A549 (cell line): Measurements from ENCODE around the gene TOB1. TPM values are rescaled to one million over a fixed set of nuclear protein-coding genes. Genes with fewer than 3 reads are reported as not detected.

Experiments used
- ATAC-seq, 2 experiments: fragments of 200-7000 bp in 1 of 2; fragments of >200 bp in 1 of 2; cut with Nextera tagmentation in 1 of 2; cut with Tn5 transposase in 1 of 2; 3 replicates each; pipeline versions ENCODE4 v1.8.0 to v1.9.1; 2018 to 2020; ENCODE audit warnings: mild to moderate bottlenecking in 1 of 2, moderate library complexity in 1 of 2
- CTCF ChIA-PET: fragments of 300-600 bp; sonication (Branson Sonifier 250); formaldehyde crosslinking; extraction: SDS; loops from one replicate; lab custom pipeline; 2021; ENCODE audit warnings: antibody characterized with exemption, inconsistent platforms; lab: Yijun Ruan, JAX
- POLR2A ChIA-PET: fragments of 350-600 bp; formaldehyde crosslinking; extraction: SDS; loops from one replicate; lab custom pipeline; 2021; ENCODE audit warnings: antibody characterized with exemption, inconsistent platforms; lab: Yijun Ruan, JAX
- DNase-seq, 2 experiments: peaks; one replicate each; pipeline versions ENCODE4 v3.0.0 to v3.0.0-alpha.2; 2011 to 2016; ENCODE audit warnings: low read depth in 1 of 2, low spot score in 1 of 2
- FAIRE-seq: peaks from 2 replicates; lab custom pipeline; 2011; peaks lifted over from hg19 to GRCh38; lab: Jason Lieb, UNC
- H3K27ac ChIP-seq, 2 experiments: fragments of >200 bp; sonication (Bioruptor Twin); formaldehyde crosslinking; 3 replicates each; pipeline ENCODE4 v1.5.1; 2016 to 2017
- H3K4me1 ChIP-seq: fragments of >200 bp; sonication (Bioruptor Twin); formaldehyde crosslinking; 3 replicates; pipeline ENCODE4 v1.6.1; 2016
- H3K4me2 ChIP-seq: fragments of >200 bp; sonication (Bioruptor Twin); formaldehyde crosslinking; 3 replicates; pipeline ENCODE4 v1.6.1; 2016
- H3K4me3 ChIP-seq: fragments of >200 bp; sonication (Bioruptor Twin); formaldehyde crosslinking; 3 replicates; pipeline ENCODE4 v1.5.1; 2016
- H3K9me3 ChIP-seq: fragments of >200 bp; sonication (Bioruptor Twin); formaldehyde crosslinking; 3 replicates; pipeline ENCODE4 v1.6.1; 2016
- CEBPB ChIP-seq, 2 experiments: fragments of >200 bp in 1 of 2; sonication (Bioruptor Twin) in 1 of 2; formaldehyde crosslinking in 1 of 2; IDR thresholded peaks; 2 replicates each; pipeline ENCODE4 v1.6.1; 2012 to 2016
- EP300 ChIP-seq, 2 experiments: fragments of >200 bp; sonication (Bioruptor Twin); formaldehyde crosslinking; IDR thresholded peaks; 2 replicates in 1 of 2; 3 replicates in 1 of 2; pipeline ENCODE4 v1.6.1; 2016 to 2017
- FOSL2 ChIP-seq, 2 experiments: fragments of 450-650 bp in 1 of 2; fragments of >200 bp in 1 of 2; sonication (Bioruptor Twin) in 1 of 2; formaldehyde crosslinking; IDR thresholded peaks; 2 replicates each; pipeline versions ENCODE4 v1.5.0 to v1.6.1; 2016 to 2020; ENCODE audit warnings: mild to moderate bottlenecking in 1 of 2, moderate library complexity in 1 of 2
- FOXS1 ChIP-seq: fragments of 250-450 bp; sonication (Bioruptor Pico); IDR thresholded peaks from 2 replicates; pipeline ENCODE4 v1.5.0; 2020; ENCODE audit warnings: mild to moderate bottlenecking, moderate library complexity
- GATA3 ChIP-seq: IDR thresholded peaks from 2 replicates; pipeline ENCODE4 v1.6.1; 2012; ENCODE audit warnings: borderline replicate concordance
- HEYL ChIP-seq: fragments of 250-450 bp; sonication (Bioruptor Pico); IDR thresholded peaks from 2 replicates; pipeline ENCODE4 v1.8.0; 2021; ENCODE audit warnings: mild to moderate bottlenecking, moderate library complexity
- HOXA7 ChIP-seq: fragments of 250-450 bp; sonication (Bioruptor Pico); IDR thresholded peaks from 2 replicates; pipeline ENCODE4 v1.5.0; 2020; ENCODE audit warnings: mild to moderate bottlenecking, moderate library complexity
- HOXB5 ChIP-seq: fragments of 250-450 bp; sonication (Bioruptor Pico); IDR thresholded peaks from 2 replicates; pipeline ENCODE4 v1.5.0; 2020; ENCODE audit warnings: mild to moderate bottlenecking, moderate library complexity
- JUN ChIP-seq, 2 experiments: fragments of >200 bp; sonication (Bioruptor Twin); formaldehyde crosslinking; IDR thresholded peaks; 2 replicates in 1 of 2; 3 replicates in 1 of 2; pipeline ENCODE4 v1.6.1; 2016 to 2017
- KDM1A ChIP-seq: fragments of 200-600 bp; sonication (generic); IDR thresholded peaks from 2 replicates; pipeline ENCODE4 v1.6.1; 2016; ENCODE audit warnings: low read depth, mild to moderate bottlenecking
- PHF8 ChIP-seq: fragments of 200-600 bp; sonication (generic); IDR thresholded peaks from 2 replicates; pipeline ENCODE4 v1.6.1; 2016; ENCODE audit warnings: low read depth, mild to moderate bottlenecking, antibody characterized with exemption, moderate library complexity, borderline replicate concordance
- RAD21 ChIP-seq, 2 experiments: fragments of >200 bp in 1 of 2; sonication (Bioruptor Twin) in 1 of 2; formaldehyde crosslinking in 1 of 2; IDR thresholded peaks in 1 of 2; conservative IDR thresholded peaks in 1 of 2; 2 replicates in 1 of 2; 3 replicates in 1 of 2; pipeline ENCODE4 v1.6.1; 2012 to 2018; ENCODE audit warnings: inconsistent platforms in 1 of 2
- RFX5 ChIP-seq: fragments of 450-650 bp; IDR thresholded peaks from 2 replicates; pipeline ENCODE4 v1.7.1; 2014; ENCODE audit warnings: antibody characterized with exemption, mild to moderate bottlenecking, moderate library complexity
- ZFP36 ChIP-seq: fragments of 450-650 bp; IDR thresholded peaks from 2 replicates; pipeline ENCODE4 v1.6.1; 2014; ENCODE audit warnings: borderline replicate concordance; ENCODE audit not compliant: partially characterized antibody
- WGBS: methylation state at CpG from one replicate; pipeline ENCODE4 v1.1.6; 2017; ENCODE audit errors: missing lambda C conversion rate; 5-methylcytosine and 5-hydroxymethylcytosine counted together
- polyA plus RNA-seq, 4 experiments: library from polyadenylated mRNA; depleted of rRNA in 3 of 4; stranded (reverse); fragments of >200 nt; fragmentation: RNase III in 1 of 4; extraction: RNeasy Plus Mini Kit Qiagen cat#74134 plus additional on column Dnase treatment in 1 of 4; gene quantifications; 2 replicates in 3 of 4; 3 replicates in 1 of 4; pipeline ENCODE4 v1.2.3, GENCODE V29; 2011 to 2017
- TF ChIP-seq, protein P1 (sequence below): fragments of >200 bp; sonication (Bioruptor Twin); formaldehyde crosslinking; IDR thresholded peaks from 3 replicates; pipeline ENCODE4 v1.6.1; 2016
- TF ChIP-seq, protein P2 (sequence below): IDR thresholded peaks from 2 replicates; pipeline ENCODE4 v1.6.1; 2012; ENCODE audit warnings: low read depth, borderline replicate concordance
- TF ChIP-seq, protein P3 (sequence below): fragments of >200 bp; sonication (Bioruptor Twin); formaldehyde crosslinking; IDR thresholded peaks from 2 replicates; pipeline ENCODE4 v1.6.1; 2016

Gene TOB1
- polyA plus RNA-seq, 2 of the 4 experiments (the other 2 are of a cell fraction), result 111 to 133 TPM

DNA sequence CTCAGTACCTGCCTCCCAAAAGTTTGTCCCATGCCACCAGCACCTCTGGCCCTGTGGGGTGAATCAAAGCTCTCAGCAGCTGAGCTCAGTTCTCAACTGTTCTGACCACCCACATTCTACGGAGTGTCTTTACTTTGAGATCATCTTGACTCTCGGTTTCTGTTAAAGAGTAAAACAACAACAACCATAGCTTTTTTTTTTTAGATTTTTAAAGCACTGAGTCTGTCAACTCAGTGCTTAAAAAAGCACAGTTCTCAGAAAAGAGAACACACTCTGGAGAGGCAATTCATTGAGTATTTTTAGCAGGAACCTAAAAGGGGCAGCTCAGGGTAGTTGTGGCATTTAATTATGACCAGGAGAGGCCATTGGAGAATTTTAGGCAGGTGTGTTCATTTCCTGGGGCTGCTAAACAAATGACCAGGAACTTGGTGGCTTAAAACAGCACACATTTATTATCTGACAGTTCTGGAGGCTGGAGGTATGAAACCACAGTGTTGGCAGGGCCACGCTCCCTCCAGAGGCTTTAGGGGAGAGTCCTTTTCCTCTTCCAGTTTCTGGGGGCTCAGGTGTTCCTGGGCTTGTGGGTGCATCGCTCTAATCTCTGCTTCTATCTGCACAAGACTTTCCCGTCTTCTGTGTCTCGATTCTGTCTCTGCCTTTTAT is 37.5 kb downstream of the TOB1 start:
- WGBS, result 84% methylated on average over 6 of the region's 6 CpGs
- Histone ChIP-seq H3K4me1 (no peaks in the 10 kb centered on the region), H3K9me3 (0 out of 3 replicates have a peak, but pooled peaks cover under 1% of the 10 kb centered on the region), H3K4me2 (no peak overlapping the region), H3K4me3 (no peak overlapping the region), H3K27ac (no peak overlapping the region)
- TF ChIP-seq, protein P1, sequence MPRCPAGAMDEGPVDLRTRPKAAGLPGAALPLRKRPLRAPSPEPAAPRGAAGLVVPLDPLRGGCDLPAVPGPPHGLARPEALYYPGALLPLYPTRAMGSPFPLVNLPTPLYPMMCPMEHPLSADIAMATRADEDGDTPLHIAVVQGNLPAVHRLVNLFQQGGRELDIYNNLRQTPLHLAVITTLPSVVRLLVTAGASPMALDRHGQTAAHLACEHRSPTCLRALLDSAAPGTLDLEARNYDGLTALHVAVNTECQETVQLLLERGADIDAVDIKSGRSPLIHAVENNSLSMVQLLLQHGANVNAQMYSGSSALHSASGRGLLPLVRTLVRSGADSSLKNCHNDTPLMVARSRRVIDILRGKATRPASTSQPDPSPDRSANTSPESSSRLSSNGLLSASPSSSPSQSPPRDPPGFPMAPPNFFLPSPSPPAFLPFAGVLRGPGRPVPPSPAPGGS, result no peak
- TF ChIP-seq KDM1A (no peak), GATA3 (no peak), CEBPB (IDR thresholded peaks at IDR 0.05) (no peak), EP300 (IDR thresholded peaks at IDR 0.05) (no peak), ZFP36 (no peak), FOXS1 (no peak)
- TF ChIP-seq, protein P2, sequence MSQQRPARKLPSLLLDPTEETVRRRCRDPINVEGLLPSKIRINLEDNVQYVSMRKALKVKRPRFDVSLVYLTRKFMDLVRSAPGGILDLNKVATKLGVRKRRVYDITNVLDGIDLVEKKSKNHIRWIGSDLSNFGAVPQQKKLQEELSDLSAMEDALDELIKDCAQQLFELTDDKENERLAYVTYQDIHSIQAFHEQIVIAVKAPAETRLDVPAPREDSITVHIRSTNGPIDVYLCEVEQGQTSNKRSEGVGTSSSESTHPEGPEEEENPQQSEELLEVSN, result no peak
- TF ChIP-seq, protein P3, sequence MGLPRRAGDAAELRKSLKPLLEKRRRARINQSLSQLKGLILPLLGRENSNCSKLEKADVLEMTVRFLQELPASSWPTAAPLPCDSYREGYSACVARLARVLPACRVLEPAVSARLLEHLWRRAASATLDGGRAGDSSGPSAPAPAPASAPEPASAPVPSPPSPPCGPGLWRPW, result no peak
- ATAC-seq (0 out of 6 replicates have a peak, but pooled peaks of 1 of the 2 experiments have one; percentile 22), FAIRE-seq (no peak), DNase-seq (no peak)
- POLR2A ChIA-PET, result interaction anchor here (0.5 kb wide), 1 partner anchor 420 kb away, joined by 4 read pairs; no protein-coding TSS in a partner anchor
- CTCF ChIA-PET, result interaction anchor here (0.6 to 12.3 kb wide), 7 partner anchors 14 to 1273 kb away, joined by 3 to 111 read pairs (median 7); no protein-coding TSS in a partner anchor

DNA sequence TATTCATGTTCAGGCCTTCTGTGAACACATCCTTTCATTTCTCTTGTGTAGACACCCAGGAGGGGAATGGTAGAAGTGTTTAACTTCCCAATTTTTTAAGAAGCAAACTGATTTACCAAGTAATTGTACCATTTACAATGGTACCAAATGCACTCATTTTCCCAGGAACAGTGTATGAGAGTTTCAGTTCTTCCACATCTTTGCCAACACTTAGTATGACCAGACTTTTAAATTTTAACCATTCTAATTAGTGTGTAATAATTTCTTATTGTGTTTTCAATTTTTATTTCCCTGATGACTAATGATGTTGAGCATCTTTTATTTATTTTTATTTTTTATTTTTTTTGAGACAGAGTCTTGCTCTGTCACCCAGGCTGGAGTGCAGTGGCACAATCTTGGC is 41.0 kb downstream of the TOB1 start:
- TF ChIP-seq RAD21 (conservative IDR thresholded peaks at IDR 0.05 in 1 of 2, IDR thresholded peaks at IDR 0.05 in 1 of 2) (no peak), JUN (IDR thresholded peaks at IDR 0.05) (no peak), HOXB5 (CRISPR knock-in tag) (no peak), RFX5 (no peak), FOXS1 (no peak), PHF8 (no peak), HOXA7 (CRISPR knock-in tag) (no peak)
- no peak for ATAC-seq
- Histone ChIP-seq H3K4me2 (no peak overlapping the region), H3K27ac (no peak overlapping the region), H3K4me1 (no peaks in the 10 kb centered on the region), H3K9me3 (peaks cover 14% of the 10 kb centered on the region; the same call in 1 of the 3 replicates), H3K4me3 (no peak overlapping the region)
- DNase-seq, result no peak
- ChIA-PET POLR2A (no interaction called here), CTCF (interaction anchor here (2.0 to 16.5 kb wide), 4 partner anchors 10 to 41 kb away, joined by 6 to 162 read pairs (median 70); no protein-coding TSS in a partner anchor)
- FAIRE-seq, result no peak

DNA sequence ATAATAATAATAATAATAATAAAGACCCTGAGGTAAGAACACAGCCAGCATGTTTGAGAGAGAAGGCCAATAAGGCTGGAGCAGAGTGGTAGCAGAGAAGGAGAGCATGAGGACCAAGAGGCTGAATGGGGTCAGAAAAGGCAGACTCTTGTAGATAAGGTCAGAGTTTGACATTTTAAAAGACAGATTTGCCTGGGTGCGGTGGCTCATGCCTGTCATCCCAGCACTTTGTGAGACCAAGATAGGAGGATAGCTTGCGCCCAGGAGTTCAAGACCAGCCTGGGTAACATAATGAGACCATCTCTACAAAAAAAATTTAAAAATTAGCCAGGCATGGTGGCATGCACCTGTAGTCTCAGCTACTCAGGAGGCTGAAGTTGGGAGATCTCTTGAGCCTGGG is 41.7 kb downstream of the TOB1 start:
- TF ChIP-seq FOSL2 (IDR thresholded peaks at IDR 0.05) (no peak), FOSL2 (CRISPR knock-in tag; IDR thresholded peaks at IDR 0.05) (0 out of 2 replicates have a peak, but pooled peaks have one; percentile 11), HEYL (CRISPR knock-in tag) (no peak)
- FAIRE-seq (no peak), ATAC-seq (no peak), DNase-seq (no peak)
- peaks cover 14% of the 10 kb centered on the region; the same call in 1 of the 3 replicates for H3K9me3 ChIP-seq
- H3K27ac ChIP-seq, result no peak overlapping the region
- 47% methylated on average over 2 of the region's 2 CpGs for WGBS
- ChIA-PET CTCF (interaction anchor here (1.6 to 16.5 kb wide), 5 partner anchors 9 to 41 kb away, joined by 4 to 162 read pairs (median 40); no protein-coding TSS in a partner anchor), POLR2A (no interaction called here)
- H3K4me1 ChIP-seq, result no peaks in the 10 kb centered on the region
- no peak overlapping the region for H3K4me3 ChIP-seq
- no peak overlapping the region for H3K4me2 ChIP-seq
